ENCODE results near the gene MYO5C.

Gene MYO5C

GRCh38 chr15:52278135-52278534 lies 17.5 kb downstream of the MYO5C start:
- no peak for DNase-seq

GRCh38 chr15:52277575-52277974 lies 18.0 kb downstream of the MYO5C start:
- DNase-seq = no peak

DNA sequence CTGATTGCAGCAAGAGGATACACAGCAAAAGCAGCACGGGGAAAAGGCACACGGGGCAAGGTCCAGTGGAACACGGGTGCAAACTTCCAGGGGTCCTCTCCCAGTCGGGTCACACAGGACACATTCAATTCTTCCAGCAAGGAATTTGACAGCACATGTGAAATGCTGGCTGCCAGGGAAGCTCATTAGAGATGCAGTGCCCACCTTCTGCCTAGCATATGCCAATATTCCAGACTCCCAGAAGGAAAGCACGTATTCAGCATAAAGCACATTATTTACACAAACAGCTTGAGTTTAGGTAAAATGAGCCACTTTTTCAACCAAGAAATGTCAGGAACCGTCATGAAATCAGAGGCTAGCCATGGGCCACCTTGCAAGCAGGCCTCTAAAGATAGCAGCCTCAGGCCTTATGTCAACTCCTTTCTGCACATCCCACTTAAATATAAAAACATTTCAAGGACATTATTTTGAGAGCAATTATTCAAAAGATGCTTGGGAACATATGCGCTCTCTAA lies 19.3 kb downstream of the MYO5C start:
- DNase-seq = no peak

GRCh38 chr15:52263563-52264282 lies 31.9 kb downstream of the MYO5C start:
- DNase-seq = no peak

DNA sequence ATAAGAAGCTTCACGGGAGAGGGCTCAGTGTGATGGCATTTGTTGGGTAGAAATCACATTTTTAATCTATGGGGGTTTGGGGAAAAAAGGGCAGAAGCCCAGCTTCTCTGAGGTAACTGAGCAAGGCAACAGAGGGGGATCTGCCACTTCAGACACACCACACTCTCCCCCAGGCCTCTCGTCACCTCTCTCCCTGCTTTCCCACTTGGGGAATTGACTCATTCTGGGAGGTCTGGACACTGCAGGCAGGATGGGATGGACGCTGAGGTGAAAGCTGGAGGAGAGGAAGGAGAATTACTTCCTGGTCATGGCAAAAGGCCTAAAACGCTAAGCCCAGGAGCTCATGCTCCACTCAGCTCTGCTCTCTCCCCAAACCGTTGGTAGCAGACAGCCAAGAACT lies 33.2 kb downstream of the MYO5C start:
- DNase-seq = no peak

DNA sequence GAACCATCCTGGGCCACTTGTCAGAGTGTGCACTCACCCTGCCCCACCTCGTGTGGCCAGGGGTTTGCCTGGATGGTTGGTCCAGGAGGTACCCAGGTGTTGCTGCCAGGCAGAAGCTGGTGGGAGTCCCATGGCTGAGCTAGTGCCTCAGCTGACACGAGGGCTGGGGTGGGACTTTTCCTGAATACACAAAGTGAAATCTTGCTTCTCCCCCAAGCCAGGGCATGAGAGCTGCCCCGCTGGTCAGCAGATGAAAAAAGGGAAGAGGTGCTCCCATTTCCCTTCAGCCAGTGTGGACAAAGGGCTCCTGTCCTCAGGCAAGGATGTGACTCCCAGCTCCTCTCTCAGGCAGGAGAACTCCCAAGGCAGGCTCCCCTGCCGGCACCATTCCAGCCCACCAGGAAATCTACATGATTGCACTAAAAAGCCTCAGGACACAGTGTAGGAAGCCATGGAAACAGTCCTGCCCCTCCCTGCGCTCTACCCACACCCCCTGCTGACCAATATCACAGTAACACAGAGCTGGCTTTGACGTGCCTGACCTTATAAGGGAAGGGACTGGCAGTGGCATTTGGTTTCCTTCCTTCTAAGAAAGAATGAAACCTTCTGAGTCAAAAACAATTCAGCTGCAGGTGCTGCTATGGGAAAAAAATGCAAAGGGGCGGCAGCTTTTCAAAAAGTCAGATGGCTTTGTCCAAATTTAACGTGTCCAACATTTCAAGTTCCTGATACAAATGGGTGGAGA lies 33.9 kb downstream of the MYO5C start:
- peak; percentile 63 to 76 for DNase-seq

- DNase-seq = no peak
Measured at GRCh38 chr15:52261026-52261425, 34.6 kb downstream of the MYO5C start.

GRCh38 chr15:52259503-52259902 lies 36.1 kb downstream of the MYO5C start:
- DNase-seq = no peak

- no peak for DNase-seq
Measured at GRCh38 chr15:52258461-52258860, 37.1 kb downstream of the MYO5C start.

DNA sequence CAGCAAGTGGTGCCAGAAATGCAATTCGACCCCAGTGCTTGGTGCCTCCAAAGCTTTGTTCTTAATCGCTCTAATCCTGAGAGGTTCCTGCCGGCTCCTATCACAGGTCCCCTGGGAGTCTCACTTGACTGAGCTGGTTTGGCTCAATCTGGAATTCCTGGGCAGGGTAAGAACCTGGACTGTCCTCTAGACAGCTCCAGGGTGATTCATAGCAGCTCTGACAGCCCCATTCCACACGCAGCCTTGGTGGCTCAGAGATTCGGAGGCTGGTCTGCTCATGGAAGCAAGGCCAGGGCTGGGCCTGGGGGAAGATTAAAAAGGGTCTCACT lies 37.9 kb downstream of the MYO5C start:
- DNase-seq = no peak

GRCh38 chr15:52256930-52257733 lies 38.5 kb downstream of the MYO5C start:
- no peak for DNase-seq

DNA sequence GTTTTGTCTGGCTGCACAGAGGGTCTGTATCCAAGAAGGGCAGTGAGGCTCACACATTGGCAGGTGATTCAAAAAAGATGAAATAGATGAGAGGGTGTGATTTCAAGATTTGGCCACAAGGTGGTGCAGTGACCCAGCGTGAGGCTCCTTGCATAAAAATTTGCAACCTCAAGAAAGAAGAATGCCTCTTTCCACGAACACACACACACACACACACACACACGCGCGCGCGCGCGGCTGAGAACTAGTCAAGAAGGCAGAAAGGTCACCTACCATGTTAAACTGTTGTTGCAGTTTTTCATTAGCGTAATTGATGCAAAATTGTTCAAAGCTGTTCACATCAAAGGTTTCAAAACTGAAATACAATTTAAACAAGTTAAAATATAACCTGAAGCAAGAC lies 39.2 kb downstream of the MYO5C start:
- peak; percentile 80 to 87 for DNase-seq

DNA sequence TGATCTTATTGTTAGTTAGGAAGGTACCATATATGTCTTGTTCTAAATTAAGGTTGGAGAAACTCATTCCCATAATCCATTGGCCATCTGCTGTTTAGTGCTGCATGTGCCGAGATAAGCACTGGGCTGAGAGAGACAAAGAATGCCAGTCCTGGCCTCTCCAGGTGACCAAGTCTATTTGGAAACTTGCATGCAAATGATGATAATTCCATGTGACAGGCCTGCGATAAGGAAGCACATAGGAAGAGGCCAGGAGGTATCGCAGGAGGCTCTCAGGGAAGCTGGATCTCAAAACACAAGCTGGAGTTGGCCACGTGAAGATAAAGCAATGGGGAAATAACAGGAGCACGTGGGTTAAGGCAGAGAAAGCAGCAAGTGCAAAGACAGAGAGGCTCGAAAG lies 39.7 kb downstream of the MYO5C start:
- DNase-seq = no peak

DNA sequence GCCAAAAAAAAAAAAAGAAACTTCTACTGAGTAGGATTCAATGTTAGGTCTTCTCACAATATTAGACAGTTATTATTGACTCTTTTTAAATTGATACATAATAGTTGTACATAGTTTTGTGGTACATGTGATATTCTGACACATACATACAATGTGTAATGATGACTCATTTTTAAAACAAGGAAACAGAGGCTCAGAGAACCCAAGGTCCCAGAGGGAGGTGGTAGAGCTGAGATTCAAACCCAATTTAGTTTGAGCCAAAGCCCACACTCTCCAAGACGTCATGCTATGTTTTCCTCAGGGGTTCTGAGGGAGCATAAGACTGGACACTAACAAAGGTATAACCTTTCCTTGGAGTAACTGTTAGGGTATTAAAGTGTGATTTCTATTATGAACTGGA lies 40.6 kb downstream of the MYO5C start:
- DNase-seq = no peak

DNA sequence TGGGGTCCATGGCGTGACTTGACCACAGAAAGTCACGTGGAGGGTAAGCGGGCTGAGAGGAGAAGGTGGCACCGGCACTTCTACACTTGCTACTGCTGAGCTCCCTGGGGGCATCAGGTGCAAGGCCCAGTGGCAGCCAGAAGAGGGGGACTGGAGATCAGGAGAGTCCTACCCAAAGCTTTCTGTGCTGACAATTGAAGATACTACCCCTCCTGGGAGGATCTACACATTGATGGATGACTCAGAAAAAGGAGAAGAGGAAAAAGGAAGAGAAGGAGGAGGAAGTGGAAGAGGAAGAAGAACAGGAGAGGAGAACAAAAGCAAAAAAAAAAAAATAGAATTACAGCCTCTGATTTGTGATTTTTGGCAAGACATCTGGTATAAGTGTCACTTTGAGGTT lies 41.2 kb downstream of the MYO5C start:
- DNase-seq = peak in 1 of 2 donors; percentile 15

- DNase-seq = no peak
Measured at GRCh38 chr15:52252781-52253180, 42.8 kb downstream of the MYO5C start.

- DNase-seq = no peak
Measured at GRCh38 chr15:52251144-52251860, 44.3 kb downstream of the MYO5C start.

DNA sequence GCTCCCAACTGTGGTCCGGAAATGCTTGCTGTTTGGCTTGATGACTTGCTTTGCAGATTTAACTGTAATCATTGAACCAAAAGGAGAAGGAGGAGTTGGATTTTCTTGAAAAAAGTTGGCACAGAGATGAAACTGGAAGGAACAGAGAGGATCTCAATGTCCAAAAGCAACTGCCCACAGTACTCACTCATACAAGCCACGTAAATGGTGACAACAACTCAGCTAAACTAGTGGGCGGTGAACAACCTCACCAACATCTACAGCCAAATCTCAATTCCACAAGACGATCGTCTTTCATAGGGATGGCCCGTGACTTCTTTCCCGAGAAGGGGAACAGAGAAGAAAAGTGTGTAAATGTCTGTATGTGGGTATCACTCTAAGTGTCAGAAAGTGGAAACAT lies 48.1 kb downstream of the MYO5C start:
- DNase-seq = no peak

- DNase-seq = no peak
Measured at GRCh38 chr15:52246686-52247431, 48.7 kb downstream of the MYO5C start.

DNA sequence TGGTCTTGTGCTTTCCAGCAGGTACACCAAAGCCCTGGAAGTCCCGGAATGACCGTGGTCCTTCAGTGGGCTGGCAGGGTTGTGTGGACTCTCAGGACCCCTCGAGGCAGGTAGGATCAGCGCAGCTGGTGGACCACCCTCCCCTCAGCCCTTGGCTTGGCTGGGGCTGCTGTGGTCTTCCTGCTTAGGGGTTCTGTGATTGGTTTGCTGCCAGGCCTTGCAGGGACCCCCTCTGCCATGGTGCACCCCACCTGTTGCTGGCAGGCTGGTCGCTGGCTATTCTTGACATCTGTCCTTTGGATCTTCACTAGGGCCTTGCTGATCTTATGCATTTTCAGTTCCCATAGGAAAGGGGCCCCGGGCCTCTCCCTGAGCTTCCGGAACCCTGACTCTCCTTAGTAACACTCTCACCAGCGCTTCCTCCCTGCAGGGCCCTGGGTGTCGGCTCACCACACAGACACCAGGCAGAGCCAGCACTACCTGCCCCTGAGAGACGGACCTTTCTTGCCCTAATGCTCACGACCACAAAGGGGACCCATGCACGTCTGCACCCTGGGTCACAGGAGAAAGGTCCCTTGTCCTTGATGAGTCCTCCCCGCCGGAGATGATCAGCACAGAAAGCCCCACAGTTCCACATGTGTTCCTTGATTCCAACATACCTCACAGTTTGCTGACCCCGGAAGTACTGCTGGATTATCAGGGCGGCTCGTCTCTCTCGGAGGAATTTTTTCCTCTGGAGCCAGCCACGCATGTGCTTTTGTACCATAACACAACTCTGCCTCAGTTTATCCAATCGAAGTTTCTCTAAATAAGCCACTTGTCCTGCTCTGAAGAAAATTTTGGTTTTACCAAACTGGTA lies 51.7 kb downstream of the MYO5C start:
- DNase-seq = no peak

DNA sequence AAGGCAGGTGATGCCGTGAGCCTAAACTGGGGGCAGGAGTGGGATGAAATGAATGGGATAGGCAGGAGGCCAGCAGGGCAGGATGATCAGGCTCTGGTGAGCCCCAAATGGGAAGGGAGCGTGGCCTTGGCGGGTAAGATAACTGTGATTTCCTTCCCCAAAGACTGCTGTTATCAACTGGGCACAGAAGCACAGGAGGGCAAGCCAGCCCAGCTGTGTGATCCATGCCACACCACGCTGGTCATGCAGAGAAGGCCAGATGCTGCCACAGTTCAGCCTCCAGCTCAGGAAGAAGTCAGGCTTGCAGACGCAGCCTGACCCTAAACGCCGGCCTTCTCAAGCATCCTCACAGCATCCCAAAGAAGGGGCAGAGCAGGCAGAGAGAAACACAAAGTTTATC lies 52.3 kb downstream of the MYO5C start:
- no peak for DNase-seq
